HG03439 (cell line): ENCODE data around the gene CDK1.
"Not testable (repeated sequence)": the region's sequence is repeated elsewhere in the genome, so short reads cannot be mapped to it uniquely, and the experiment has no call there.

ENCODE experiments used
- ATAC-seq: cut with Tn5 transposase; IDR thresholded peaks from one replicate; pipeline ENCODE4 v1.9.1; 2021; ENCODE audit warnings: mild to moderate bottlenecking, moderate library complexity; ENCODE audit not compliant: unreplicated experiment

CDK1 gene

DNA sequence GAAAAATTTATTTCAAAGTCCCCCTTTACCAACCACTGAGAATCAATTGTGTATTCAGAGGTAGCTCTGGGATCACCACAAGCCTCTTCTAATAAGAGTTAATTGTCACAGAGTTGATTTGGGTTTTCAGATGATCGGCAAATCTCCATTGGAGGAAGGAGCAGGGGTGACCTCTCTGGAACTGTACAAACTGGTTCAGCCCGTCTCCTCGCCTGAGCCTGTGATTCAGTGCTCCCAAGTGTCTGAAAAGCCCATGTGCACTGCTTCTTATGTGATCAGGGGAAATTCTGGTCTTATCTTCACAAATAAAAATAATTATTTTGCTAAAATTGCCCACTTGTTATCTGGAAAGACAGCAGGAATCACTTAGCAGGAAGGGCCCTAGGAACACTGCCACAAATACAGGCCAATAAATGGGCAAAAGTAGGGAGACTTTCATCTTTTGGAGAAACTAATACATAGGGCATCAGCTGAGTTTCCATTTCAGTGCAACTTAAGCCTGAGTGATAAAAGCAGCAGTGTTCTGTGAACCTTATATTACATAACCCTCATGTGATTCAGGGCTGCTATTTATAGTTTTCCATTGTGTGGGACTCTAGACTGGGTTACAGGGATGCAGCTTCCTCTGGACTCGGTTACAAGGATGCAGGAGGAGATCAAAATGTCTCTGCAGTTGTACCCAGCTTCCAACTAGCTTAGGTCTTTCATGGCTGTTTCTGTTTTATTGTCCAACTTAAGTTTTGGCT, 32.3 kb downstream of the CDK1 start:
- no peak for ATAC-seq

DNA sequence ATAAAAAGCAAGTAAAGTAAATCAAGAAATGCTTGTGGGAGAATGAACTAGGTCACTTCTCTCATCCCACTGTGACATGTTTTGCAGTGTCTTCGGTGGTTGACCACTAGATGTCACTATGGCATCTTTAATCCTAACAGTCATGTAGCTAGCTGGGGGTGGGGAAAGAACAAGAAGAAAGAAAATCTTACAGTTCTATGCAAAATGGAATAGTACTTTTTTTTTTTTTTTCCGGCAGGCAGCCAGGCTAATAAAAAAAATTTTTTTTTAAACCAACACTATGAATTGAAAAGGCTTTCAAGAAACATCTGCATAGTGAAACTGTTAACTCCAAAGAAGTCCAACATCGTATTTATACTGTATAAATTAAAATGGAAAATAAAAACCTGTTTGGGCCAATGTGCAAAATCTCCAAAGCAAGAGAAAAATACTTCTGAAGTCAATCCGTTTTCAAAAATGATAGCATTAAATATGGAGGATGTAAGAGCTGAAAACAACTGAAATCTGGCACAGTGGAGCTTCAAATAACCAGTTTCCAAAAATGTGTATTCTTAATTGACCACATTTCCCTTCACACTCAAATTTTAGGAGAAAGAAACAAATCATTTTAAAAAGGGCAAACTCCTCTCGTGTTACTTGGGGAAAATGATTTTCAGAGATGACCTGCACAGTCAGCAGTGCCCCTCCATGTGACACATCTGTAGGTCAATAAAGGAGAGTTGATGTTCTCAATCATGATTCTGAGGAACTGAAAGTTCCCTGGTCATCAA, 38.5 kb downstream of the CDK1 start:
- peak; percentile 84 for ATAC-seq

DNA sequence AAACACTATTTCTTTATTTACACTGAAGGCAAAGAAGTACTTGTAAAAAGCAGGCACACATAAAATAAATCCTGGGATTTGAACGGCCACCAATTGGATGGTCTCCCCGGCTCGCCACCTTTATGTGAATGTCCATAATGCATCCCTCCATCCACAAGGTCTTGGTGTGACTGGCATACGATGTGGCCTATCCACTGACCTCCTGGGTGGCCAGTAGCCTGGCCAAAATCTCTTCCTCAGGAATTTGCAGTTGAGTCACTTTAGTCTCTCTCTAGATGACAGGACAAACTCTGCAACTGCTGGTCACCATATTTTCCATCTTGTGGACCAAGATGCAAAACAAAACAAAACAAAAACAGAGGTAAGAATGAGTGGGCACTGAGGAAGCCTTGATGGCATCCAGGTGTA, 39.1 kb downstream of the CDK1 start:
- ATAC-seq, result no peak

DNA sequence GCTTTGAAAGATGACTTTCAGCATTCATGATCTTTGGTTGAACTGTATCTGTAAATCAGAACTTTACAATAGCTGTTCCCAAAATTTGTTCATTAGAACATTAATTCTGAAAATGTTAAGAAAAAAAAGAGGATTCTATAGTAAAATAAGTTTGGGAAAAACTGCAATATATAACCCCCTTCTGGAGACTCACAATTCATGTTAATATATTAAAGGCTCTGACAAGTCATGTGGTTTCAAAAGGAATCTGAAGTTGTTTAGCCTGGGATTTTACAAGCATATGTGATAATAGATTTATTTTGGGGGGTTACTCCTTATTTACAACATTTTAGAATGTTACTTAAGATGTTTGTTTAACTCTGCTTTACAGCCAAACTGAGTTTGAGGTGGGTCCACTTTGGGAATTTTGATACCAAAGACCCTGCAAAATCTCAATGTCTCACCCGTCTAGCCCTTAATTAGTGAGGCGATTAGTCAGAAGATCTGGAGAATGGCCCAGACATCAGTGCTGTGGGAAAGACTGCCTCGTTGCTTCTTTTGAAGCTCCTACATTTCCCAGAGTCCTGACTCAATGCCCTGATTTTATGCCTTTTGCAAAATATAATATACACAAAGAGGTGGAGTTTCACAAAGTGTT, 40.0 kb downstream of the CDK1 start:
- no peak for ATAC-seq

DNA sequence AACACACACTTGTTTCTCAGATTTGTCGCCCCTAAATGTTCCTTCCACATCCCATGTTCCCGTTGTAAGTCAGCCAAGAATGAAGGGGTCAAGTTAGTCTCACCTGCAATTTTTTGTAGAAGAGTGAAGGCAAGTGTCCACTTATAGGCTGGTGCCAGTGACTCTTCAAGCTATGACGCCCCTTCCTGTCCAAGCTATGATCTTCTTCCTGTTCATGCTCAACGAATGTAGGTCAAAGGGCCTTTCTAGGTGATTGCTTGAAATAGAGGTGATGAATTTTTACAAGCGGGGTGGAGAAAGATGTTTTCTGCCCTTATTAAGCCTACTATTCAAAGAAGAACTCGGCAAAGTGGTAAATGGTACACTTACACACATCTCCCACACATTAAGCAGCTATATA, 41.0 kb downstream of the CDK1 start:
- ATAC-seq, result no peak

DNA sequence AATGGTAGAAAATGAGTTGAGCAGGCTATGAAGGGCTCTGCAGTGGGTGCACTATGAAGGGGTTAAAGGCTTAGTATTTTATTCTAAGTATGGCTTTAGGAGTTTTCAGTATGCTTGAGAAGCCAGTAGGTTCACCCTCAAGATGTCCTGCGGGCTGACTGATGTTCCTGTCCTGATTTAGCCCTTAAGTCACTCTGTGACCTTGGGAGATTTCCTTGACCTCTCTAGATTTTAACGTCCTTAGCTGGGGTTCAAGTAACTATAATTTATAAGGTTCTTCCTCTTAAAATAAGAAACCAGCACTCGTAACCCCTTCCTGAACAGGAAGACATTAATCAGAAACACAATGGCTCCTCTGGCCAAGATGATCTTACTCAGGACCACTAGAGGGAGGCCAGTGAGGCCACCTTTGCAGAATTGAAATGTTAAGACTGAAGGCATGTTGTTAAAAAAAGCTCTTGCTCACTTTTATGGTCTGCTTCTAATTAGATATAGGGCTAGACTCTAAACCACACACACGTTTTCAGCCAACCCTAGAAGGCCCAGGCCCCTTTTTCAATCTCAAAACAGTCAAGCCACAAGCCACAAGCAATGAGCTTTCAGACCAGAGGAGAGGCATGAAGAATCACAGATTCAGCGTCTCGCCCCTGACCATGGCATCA, 41.9 kb downstream of the CDK1 start:
- no peak for ATAC-seq

DNA sequence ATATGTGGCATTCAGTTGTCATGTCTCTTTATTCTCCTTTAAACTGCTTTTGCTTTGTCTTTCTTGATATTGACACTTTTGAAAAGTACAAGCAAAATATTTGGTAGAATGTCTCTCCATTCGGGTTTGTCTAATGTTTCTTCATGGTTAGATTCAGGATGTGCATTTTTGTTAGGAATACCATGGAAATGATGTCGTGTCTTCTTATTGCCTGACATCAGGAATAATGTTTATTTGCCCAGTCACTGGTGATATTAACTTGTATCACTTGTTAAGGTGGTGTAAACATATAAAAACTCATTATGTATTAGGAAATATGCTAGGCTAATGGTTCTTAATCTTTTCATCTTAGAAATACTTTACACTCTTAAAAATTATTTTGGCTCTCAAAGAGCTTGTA, 43.4 kb downstream of the CDK1 start:
- ATAC-seq, result no peak

DNA sequence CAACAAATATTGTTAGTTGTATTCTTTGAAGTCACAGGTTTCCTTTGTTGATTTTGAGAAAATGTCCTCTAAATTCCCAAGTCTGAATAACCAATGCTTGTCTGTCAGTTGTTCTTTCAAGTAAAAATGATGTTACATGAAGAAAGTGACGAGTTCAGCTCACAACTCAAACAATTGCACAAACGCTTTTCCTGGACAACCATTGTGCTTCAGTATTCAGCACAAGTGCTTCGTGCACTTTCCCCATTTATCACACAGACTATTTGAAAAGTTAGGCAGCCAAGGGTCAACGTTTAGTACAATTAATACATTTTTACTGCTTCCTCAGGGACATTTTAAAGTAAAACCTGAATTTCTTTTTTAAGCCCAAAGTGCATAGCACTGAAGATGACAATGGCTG, 44.5 kb downstream of the CDK1 start:
- ATAC-seq, result no peak

DNA sequence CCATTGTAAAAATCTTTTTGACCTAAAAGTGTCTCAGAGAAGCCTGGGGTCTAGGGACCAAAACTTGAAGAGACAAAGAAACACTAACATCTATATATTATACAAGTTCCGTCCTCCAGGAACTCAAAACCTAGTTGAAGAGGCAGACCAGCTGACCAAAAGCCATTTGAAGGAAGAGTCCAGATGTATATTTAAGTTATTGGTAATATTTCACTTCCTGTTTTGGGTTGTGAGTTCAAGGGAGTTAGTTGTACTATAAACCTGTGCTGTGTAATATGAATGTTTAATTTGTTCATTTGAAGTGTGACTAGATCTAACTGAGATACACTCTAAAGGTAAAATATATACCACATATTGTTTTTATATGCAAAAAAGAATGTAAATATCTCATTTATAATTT, 45.0 kb downstream of the CDK1 start:
- ATAC-seq, result no peak

DNA sequence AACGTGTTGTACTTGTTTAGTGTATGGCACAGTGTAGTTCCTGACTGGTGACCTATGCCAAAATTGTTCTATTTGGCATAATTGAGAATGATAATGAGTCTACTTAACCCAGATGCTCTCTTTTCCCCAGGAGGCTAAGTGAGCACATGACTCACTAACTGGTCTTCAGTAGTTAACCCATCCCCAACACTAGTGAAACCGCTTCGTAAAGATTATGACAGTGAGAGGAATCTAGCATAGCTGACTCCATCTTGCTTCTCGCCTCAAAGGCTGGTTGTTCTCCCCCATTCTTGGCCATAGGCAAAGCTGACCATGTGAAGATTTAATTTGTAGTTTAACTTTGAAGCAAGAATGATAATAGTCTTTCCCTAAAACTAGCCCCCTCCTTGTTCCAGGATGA, 47.2 kb downstream of the CDK1 start:
- no peak for ATAC-seq

DNA sequence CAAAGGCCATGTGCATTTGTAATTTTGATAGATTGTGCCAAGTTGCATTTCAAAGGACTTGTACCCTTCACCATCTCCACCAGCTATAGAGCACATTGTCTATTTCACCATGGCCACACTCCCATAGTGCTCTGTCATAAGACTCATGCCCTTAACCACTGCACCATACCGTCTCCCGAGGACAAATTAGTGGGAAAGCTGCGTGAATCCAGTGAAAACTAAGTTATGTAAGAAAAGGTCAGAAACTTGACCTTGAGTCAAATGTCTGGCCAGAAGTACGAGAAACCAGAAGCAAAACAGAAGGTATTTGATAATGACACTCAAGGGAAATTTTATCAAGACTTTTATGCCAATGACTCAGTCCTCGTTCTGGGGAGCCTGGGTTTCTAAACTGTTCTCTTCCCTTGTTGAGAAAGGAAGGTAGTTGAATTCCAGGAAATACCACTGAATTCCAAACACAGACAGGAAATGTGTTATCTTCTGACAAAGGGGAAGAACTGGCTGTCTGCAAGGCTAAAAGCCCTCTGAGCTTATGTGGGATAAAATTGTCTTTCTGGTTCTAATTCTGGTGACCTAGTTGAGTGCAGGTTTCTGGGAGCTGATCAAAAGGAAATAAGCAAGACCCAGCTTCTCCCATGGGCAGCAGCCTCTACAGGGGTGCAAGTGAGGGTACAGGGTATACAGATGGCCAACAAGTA, 49.7 kb downstream of the CDK1 start:
- ATAC-seq, result no peak

DNA sequence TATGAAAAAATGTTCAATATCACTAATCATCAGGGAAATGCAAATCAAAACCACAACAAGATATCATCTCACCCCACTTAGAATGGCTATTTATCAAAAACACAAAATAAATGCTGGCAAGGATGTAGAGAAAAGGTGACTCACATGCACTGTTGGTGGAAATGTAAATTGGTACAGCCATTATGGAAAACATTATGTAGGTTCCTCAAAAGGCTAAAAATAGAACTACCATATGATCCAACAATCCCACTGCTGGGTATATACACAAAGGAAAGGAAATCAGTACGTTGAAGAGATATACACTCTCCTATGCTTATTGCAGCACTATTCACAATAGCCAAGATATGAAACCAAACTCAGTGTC, 50.2 kb downstream of the CDK1 start:
- no peak for ATAC-seq

DNA sequence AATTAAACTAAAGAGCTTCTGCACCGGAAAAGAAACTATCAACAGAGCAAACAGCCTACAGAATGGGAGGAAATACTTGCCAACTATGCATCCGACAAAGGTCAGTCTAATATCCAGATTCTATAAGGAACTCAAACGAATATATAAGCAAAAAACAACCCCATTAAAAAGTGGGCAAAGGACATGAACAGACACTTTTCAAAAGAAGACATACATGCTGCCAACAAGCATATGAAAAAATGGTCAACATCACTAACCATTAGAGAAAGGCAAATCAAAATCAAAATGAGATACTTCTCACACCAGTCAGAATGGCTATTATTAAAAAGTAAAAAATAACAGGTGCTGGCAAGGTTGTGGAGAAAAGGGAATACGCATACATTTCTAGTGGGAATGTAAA, 53.9 kb downstream of the CDK1 start:
- ATAC-seq, result not testable (repeated sequence)

DNA sequence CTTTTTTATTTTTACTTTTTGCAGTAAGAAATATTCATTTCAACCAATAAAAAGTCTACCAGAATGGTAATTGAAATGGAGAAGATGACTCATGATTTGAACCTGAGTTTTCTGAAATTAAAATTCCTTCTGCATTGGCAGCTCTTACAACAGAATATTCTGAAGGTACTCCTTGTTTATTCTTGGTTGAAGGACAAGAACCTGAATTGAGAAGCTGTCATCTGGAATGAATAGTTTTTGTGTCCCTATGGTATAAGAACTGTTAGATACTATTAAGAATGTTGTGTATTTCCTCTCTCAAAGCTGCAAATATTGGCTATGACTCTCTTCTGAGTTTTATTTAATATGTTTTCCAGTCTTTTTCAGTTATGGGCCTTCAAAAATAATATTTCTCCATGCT, 56.1 kb downstream of the CDK1 start:
- ATAC-seq, result no peak

DNA sequence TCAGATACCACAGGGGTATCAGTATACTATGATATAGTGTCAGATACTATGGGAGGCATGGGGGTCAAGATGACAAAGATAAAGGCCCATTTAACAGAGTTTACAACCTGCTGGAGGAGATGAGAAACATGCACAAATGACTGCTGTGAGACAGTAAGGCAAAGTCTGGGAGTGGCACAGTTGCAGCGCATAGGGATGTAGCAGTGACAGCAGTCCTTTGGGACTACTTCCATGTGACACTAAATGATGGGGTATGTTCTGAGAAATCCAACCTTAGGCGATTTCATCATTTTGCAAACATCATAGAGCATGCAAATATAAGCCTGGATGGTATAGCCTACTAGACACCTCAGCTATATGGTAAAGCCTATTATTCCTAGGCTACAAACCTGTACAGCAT, 56.8 kb downstream of the CDK1 start:
- no peak for ATAC-seq

DNA sequence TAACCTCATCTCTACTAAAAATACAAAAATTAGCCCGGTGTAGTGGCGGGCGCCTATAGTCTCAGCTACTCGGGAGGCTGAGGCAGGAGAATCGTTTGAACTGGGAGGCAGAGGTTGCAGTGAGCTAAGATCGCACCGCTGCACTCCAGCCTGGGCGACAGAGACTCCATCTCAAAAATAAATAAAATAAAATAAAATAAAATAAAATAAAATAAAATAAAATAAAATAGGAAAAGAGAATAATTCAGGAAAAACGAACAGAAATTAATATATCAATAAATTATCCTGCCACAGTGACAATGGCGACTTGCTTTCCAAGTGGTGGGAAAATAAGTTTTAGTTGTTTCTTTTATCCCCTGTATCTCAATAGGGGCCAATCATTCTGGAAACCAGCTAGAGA, 62.9 kb downstream of the CDK1 start:
- not testable (repeated sequence) for ATAC-seq

DNA sequence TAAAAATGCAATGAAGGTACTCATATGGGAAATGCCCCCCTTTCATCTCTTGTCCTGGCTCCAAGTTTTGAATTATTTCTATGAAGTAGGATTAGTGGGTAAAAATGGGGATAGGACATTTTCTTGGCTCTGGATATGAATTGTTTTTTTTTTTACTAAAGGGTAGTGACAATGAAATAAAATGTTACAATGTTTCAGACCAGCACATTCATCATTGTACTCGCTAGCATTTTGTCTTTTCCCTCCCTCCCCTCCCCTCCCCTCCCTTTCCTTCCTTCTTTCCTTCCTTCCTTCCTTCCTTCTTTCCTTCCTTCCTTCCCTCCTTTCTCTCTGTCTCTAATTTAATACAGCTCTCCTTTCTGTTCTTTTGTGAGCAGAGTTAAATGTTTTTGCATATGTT, 64.4 kb downstream of the CDK1 start:
- no peak for ATAC-seq
